NCI-H128 (cell line): ENCODE measurements around the gene XIST.
"Not testable (repeated sequence)": the region's sequence is repeated elsewhere in the genome, so short reads cannot be mapped to it uniquely, and the experiment has no call there.

Source experiments
- DNase-seq: peaks from one replicate; lab custom pipeline; 2025; ENCODE audit not compliant: unreplicated experiment; lab: John Stamatoyannopoulos, UW

XIST gene

GRCh38 chrX:73817393-73818199 lies 34.9 kb downstream of the XIST start:
- DNase-seq = no peak

- no peak for DNase-seq
Measured at GRCh38 chrX:73812256-73812655, 40.3 kb downstream of the XIST start.

GRCh38 chrX:73804109-73804508 lies 48.4 kb downstream of the XIST start:
- not testable (repeated sequence) for DNase-seq

- no peak for DNase-seq
Measured at GRCh38 chrX:73799888-73800287, 52.6 kb downstream of the XIST start.

GRCh38 chrX:73792511-73792910 lies 60.0 kb downstream of the XIST start:
- DNase-seq = not testable (repeated sequence)

- DNase-seq = no peak
Measured at GRCh38 chrX:73785493-73785892, 67.0 kb downstream of the XIST start.
